HEK293T (cell line): Measurements from ENCODE around the gene DSCAM.

Source experiments
- CTCF ChIA-PET: fragments of 350-600 bp; formaldehyde crosslinking; extraction: SDS; loops from one replicate; lab custom pipeline; 2021; ENCODE audit warnings: antibody characterized with exemption, inconsistent platforms; lab: Yijun Ruan, JAX
- POLR2A ChIA-PET: fragments of 350-600 bp; formaldehyde crosslinking; extraction: SDS; loops from one replicate; lab custom pipeline; 2020; ENCODE audit warnings: antibody characterized with exemption, inconsistent platforms; lab: Yijun Ruan, JAX
- DNase-seq: peaks from one replicate; pipeline ENCODE4 v3.0.0; 2012; ENCODE audit warnings: mixed read lengths; ENCODE audit errors: extremely low spot score
- ARNT ChIP-seq: fragments of 450-650 bp; IDR thresholded peaks from 2 replicates; pipeline ENCODE4 v1.6.1; 2017; ENCODE audit warnings: mild to moderate bottlenecking
- BHLHE40 ChIP-seq: fragments of 450-650 bp; IDR thresholded peaks from 2 replicates; pipeline ENCODE4 v1.6.1; 2016; ENCODE audit warnings: mild to moderate bottlenecking, moderate library complexity, borderline replicate concordance
- CTBP1 ChIP-seq: fragments of 450-650 bp; IDR thresholded peaks from 2 replicates; pipeline ENCODE4 v1.6.1; 2016; ENCODE audit warnings: borderline replicate concordance
- ELF4 ChIP-seq: fragments of 450-650 bp; IDR thresholded peaks from 2 replicates; pipeline ENCODE4 v1.6.1; 2017; ENCODE audit warnings: antibody characterized with exemption
- FOXA1 ChIP-seq: fragments of 450-650 bp; IDR thresholded peaks from 2 replicates; pipeline ENCODE4 v1.6.1; 2016; ENCODE audit warnings: mild to moderate bottlenecking
- FOXK2 ChIP-seq: fragments of 450-650 bp; IDR thresholded peaks from 2 replicates; pipeline ENCODE4 v1.6.1; 2016; ENCODE audit warnings: mild to moderate bottlenecking
- FOXM1 ChIP-seq: fragments of 450-650 bp; IDR thresholded peaks from 2 replicates; pipeline ENCODE4 v1.6.1; 2017; ENCODE audit warnings: mild to moderate bottlenecking, borderline replicate concordance
- HDGF ChIP-seq: fragments of 450-650 bp; IDR thresholded peaks from 2 replicates; pipeline ENCODE4 v1.6.1; 2017; ENCODE audit warnings: antibody characterized with exemption, borderline replicate concordance
- L3MBTL2 ChIP-seq: fragments of 450-650 bp; conservative IDR thresholded peaks from 2 replicates; pipeline ENCODE4 v1.6.1; 2016; ENCODE audit warnings: mild to moderate bottlenecking
- LEF1 ChIP-seq: fragments of 450-650 bp; IDR thresholded peaks from 2 replicates; pipeline ENCODE4 v1.6.1; 2017; ENCODE audit warnings: mild to moderate bottlenecking, borderline replicate concordance
- NFRKB ChIP-seq: fragments of 450-650 bp; IDR thresholded peaks from 2 replicates; pipeline ENCODE4 v1.6.1; 2016; ENCODE audit warnings: mild to moderate bottlenecking, moderate library complexity
- PKNOX1 ChIP-seq: fragments of 450-650 bp; IDR thresholded peaks from 2 replicates; pipeline ENCODE4 v1.6.1; 2016
- SP1 ChIP-seq: fragments of 450-650 bp; IDR thresholded peaks from 2 replicates; pipeline ENCODE4 v1.6.1; 2017
- SUZ12 ChIP-seq: fragments of 450-650 bp; IDR thresholded peaks from 2 replicates; pipeline ENCODE4 v1.6.1; 2016; ENCODE audit warnings: mild to moderate bottlenecking
- TARDBP ChIP-seq: fragments of 450-650 bp; IDR thresholded peaks from 2 replicates; pipeline ENCODE4 v1.6.1; 2016
- ZNF384 ChIP-seq: fragments of 450-650 bp; IDR thresholded peaks from 2 replicates; pipeline ENCODE4 v1.6.1; 2016

Gene DSCAM

GRCh38 chr21:40231979-40232378 lies 615.0 kb downstream of the DSCAM start:
- ChIA-PET CTCF (no interaction called here), POLR2A (no interaction called here)
- DNase-seq = no peak
- TF ChIP-seq ZNF384 = no peak
- no peak for TF ChIP-seq PKNOX1
- no peak for TF ChIP-seq L3MBTL2
- TF ChIP-seq ARNT = no peak
- no peak for TF ChIP-seq BHLHE40
- TF ChIP-seq FOXK2 = no peak
- no peak for TF ChIP-seq CTBP1
- no peak for TF ChIP-seq NFRKB
- TF ChIP-seq FOXM1 = no peak
- no peak for TF ChIP-seq HDGF
- TF ChIP-seq FOXA1 = no peak
- TF ChIP-seq ELF4 = no peak
- TF ChIP-seq LEF1 = no peak
- no peak for TF ChIP-seq SUZ12
- no peak for TF ChIP-seq TARDBP
- no peak for TF ChIP-seq SP1

GRCh38 chr21:40227096-40227495 lies 619.9 kb downstream of the DSCAM start:
- ChIA-PET CTCF (no interaction called here), POLR2A (no interaction called here)
- TF ChIP-seq HDGF (no peak), ZNF384 (no peak), BHLHE40 (no peak), PKNOX1 (no peak), LEF1 (no peak), FOXM1 (no peak)

GRCh38 chr21:40215941-40216340 lies 631.0 kb downstream of the DSCAM start:
- ChIA-PET CTCF (no interaction called here), POLR2A (no interaction called here)
- DNase-seq = no peak

More at GRCh38 chr21:40227096-40227495, 619.9 kb downstream of the DSCAM start:
- no peak for DNase-seq

GRCh38 chr21:40210251-40210650 lies 636.7 kb downstream of the DSCAM start:
- no peak for DNase-seq
- ChIA-PET POLR2A (no interaction called here), CTCF (no interaction called here)
- no peak for TF ChIP-seq L3MBTL2
- no peak for TF ChIP-seq CTBP1
- no peak for TF ChIP-seq TARDBP
- no peak for TF ChIP-seq NFRKB
- TF ChIP-seq HDGF = no peak
- no peak for TF ChIP-seq FOXK2
- no peak for TF ChIP-seq BHLHE40
- TF ChIP-seq ARNT = no peak
- no peak for TF ChIP-seq FOXM1
- no peak for TF ChIP-seq LEF1
- no peak for TF ChIP-seq PKNOX1
- TF ChIP-seq SP1 = no peak
- TF ChIP-seq ELF4 = no peak
- TF ChIP-seq ZNF384 = no peak
- no peak for TF ChIP-seq SUZ12
- TF ChIP-seq FOXA1 = no peak

More at GRCh38 chr21:40215941-40216340, 631.0 kb downstream of the DSCAM start:
- TF ChIP-seq TARDBP = no peak
- no peak for TF ChIP-seq FOXA1
- TF ChIP-seq SUZ12 = no peak
- no peak for TF ChIP-seq CTBP1
- no peak for TF ChIP-seq ZNF384
- no peak for TF ChIP-seq HDGF
- TF ChIP-seq L3MBTL2 = no peak
- TF ChIP-seq NFRKB = no peak
- no peak for TF ChIP-seq BHLHE40
- no peak for TF ChIP-seq FOXM1
- TF ChIP-seq ARNT = no peak
- no peak for TF ChIP-seq LEF1
- no peak for TF ChIP-seq PKNOX1
- TF ChIP-seq FOXK2 = no peak

GRCh38 chr21:40208948-40209345 lies 638.0 kb downstream of the DSCAM start:
- no peak for DNase-seq
- POLR2A ChIA-PET = no interaction called here
- CTCF ChIA-PET = no interaction called here
- TF ChIP-seq NFRKB (no peak), LEF1 (no peak), BHLHE40 (no peak), FOXK2 (no peak), ARNT (no peak), SP1 (no peak), ELF4 (no peak), HDGF (no peak), FOXM1 (no peak), TARDBP (no peak), FOXA1 (no peak), CTBP1 (no peak), PKNOX1 (no peak), L3MBTL2 (no peak)
